GM20000 (cell line): ENCODE data around the gene CNPY2.
A peak's percentile ranks its signal among the peaks of the same experiment; 100 is the strongest.
"Not testable (repeated sequence)": the region's sequence is repeated elsewhere in the genome, so short reads cannot be mapped to it uniquely, and the experiment has no call there.

Source experiments
- DNase-seq: peaks from one replicate; pipeline ENCODE4 v3.0.0; 2012; ENCODE audit warnings: low spot score
- CTCF ChIP-seq: IDR thresholded peaks from 2 replicates; pipeline ENCODE4 v1.5.1; 2012; ENCODE audit warnings: mild to moderate bottlenecking, control low read depth; ENCODE audit errors: extremely low read depth, missing control alignments

Gene CNPY2

GRCh38 chr12:56267443-56268071, 48.2 kb downstream of the CNPY2 start:
- TF ChIP-seq CTCF: no peak
- DNase-seq: no peak

- no peak for TF ChIP-seq CTCF
- peak; percentile 94 for DNase-seq
Measured at GRCh38 chr12:56266693-56267442, 48.9 kb downstream of the CNPY2 start, which contains the start of gene COQ10A. Gene COQ10A (plus strand): TSS chr12:56266942. CDS start chr12:56267119, 177 bp downstream.

GRCh38 chr12:56266068-56266692, 49.6 kb downstream of the CNPY2 start:
- DNase-seq: not testable (repeated sequence)

- DNase-seq: not testable (repeated sequence)
Measured at GRCh38 chr12:56262955-56263354, 52.8 kb downstream of the CNPY2 start.

GRCh38 chr12:56261503-56262232, 54.1 kb downstream of the CNPY2 start:
- no peak for DNase-seq
- TF ChIP-seq CTCF: no peak

- DNase-seq: no peak
- TF ChIP-seq CTCF: no peak
Measured at GRCh38 chr12:56260921-56261320, 54.9 kb downstream of the CNPY2 start.

- TF ChIP-seq CTCF: no peak
- no peak for DNase-seq
Measured at GRCh38 chr12:56260380-56260779, 55.4 kb downstream of the CNPY2 start.
